GM12878 (cell line): ENCODE data around the gene GNA14. TPM values are rescaled to one million over a fixed set of nuclear protein-coding genes. Genes with fewer than 3 reads are reported as not detected.

Experiments used
- ATAC-seq: fragments of 200-7000 bp; cut with Tn5 transposase; 3 replicates; pipeline ENCODE4 v1.9.1; 2020; ENCODE audit warnings: mild to moderate bottlenecking, moderate library complexity
- BruUV-seq: library from RNA; stranded (reverse); fragments of 400-500 nt; replicated peaks from 2 replicates; lab custom pipeline; 2021; lab: Mats Ljungman, UMichigan
- CTCF ChIA-PET: fragments of 300-600 bp; sonication (Branson Sonifier 250); formaldehyde crosslinking; extraction: SDS; loops from one replicate; lab custom pipeline; 2021; ENCODE audit warnings: inconsistent platforms; lab: Yijun Ruan, JAX
- POLR2A ChIA-PET: fragments of 350-600 bp; formaldehyde crosslinking; extraction: SDS; loops from one replicate; lab custom pipeline; 2021; ENCODE audit warnings: inconsistent platforms; lab: Charles Lee
- RAD21 ChIA-PET: fragments of 300-600 bp; sonication (Branson Sonifier 250); formaldehyde crosslinking; loops from one replicate; lab custom pipeline; 2023; ENCODE audit warnings: antibody characterized with exemption; ENCODE audit not compliant: unreplicated experiment; lab: Charles Lee
- SMC1A ChIA-PET: fragments of 300-600 bp; sonication (Branson Sonifier 250); formaldehyde crosslinking; loops from one replicate; lab custom pipeline; 2023; ENCODE audit not compliant: unreplicated experiment, uncharacterized antibody; lab: Charles Lee
- DNase-seq: peaks from one replicate; pipeline ENCODE4 v3.0.0-alpha.2; 2011; ENCODE audit warnings: low read depth, low spot score
- FAIRE-seq: peaks from 3 replicates; lab custom pipeline; 2011; peaks lifted over from hg19 to GRCh38; lab: Jason Lieb, UNC
- H2AFZ ChIP-seq: 2 replicates; pipeline ENCODE4 v1.6.0; 2011; ENCODE audit warnings: low read depth, low read length, control low read depth; ENCODE audit not compliant: control insufficient read depth
- H3K27ac ChIP-seq: 2 replicates; pipeline ENCODE4 v1.5.1; 2011; ENCODE audit warnings: control low read depth; ENCODE audit not compliant: control insufficient read depth, insufficient read depth
- H3K27me3 ChIP-seq, 2 experiments: replicated peaks in 1 of 2; 2 replicates each; pipeline versions ENCODE4 v1.6.0 to v1.6.1; 2011; ENCODE audit warnings: low read length in 1 of 2; ENCODE audit not compliant: control insufficient read depth in 2 of 2, insufficient read depth in 2 of 2
- H3K36me3 ChIP-seq, 2 experiments: 2 replicates each; pipeline ENCODE4 v1.5.1; 2011; ENCODE audit warnings: low read length in 1 of 2; ENCODE audit not compliant: control insufficient read depth in 2 of 2, insufficient read depth in 2 of 2
- H3K4me1 ChIP-seq: 2 replicates; pipeline ENCODE4 v1.6.1; 2011; ENCODE audit warnings: mild to moderate bottlenecking, low read length, moderate library complexity, mixed read lengths; ENCODE audit not compliant: control insufficient read depth, insufficient read depth
- H3K4me2 ChIP-seq: 2 replicates; pipeline ENCODE4 v1.6.0; 2011; ENCODE audit warnings: control low read depth; ENCODE audit not compliant: control insufficient read depth, insufficient read depth
- H3K4me3 ChIP-seq: fragments of 200-600 bp; sonication (generic); 2 replicates; pipeline ENCODE4 v1.5.1; 2016
- H3K79me2 ChIP-seq: 2 replicates; pipeline ENCODE4 v1.6.0; 2011; ENCODE audit warnings: low read length; ENCODE audit not compliant: control insufficient read depth, insufficient read depth
- H3K9ac ChIP-seq: 2 replicates; pipeline ENCODE4 v1.8.0; 2011; ENCODE audit warnings: low read length, control low read depth, mixed read lengths; ENCODE audit not compliant: control insufficient read depth, insufficient read depth
- H3K9me3 ChIP-seq: replicated peaks from 3 replicates; pipeline ENCODE4 v1.5.1; 2011; ENCODE audit warnings: mild to moderate bottlenecking, low read length; ENCODE audit not compliant: control insufficient read depth, insufficient read depth
- H4K20me1 ChIP-seq: 2 replicates; pipeline ENCODE4 v1.6.0; 2011; ENCODE audit not compliant: control insufficient read depth, insufficient read depth
- BHLHE40 ChIP-seq, 2 experiments: fragments of 450-650 bp in 1 of 2; IDR thresholded peaks; 2 replicates each; pipeline ENCODE4 v1.6.1; 2011 to 2017; ENCODE audit warnings: low read depth in 2 of 2, borderline replicate concordance in 1 of 2, improper control_type of control experiment in 1 of 2, low read length in 1 of 2, mild to moderate bottlenecking in 1 of 2
- CBFB ChIP-seq: IDR thresholded peaks from 2 replicates; pipeline ENCODE4 v1.6.1; 2016; ENCODE audit warnings: antibody characterized with exemption, low read depth
- GATAD2B ChIP-seq: fragments of 450-650 bp; conservative IDR thresholded peaks from 2 replicates; pipeline ENCODE4 v1.6.1; 2017; ENCODE audit warnings: low read depth, mild to moderate bottlenecking, moderate library complexity
- HDAC2 ChIP-seq: fragments of 200-600 bp; sonication (generic); IDR thresholded peaks from 2 replicates; pipeline ENCODE4 v1.6.1; 2017
- POLR2AphosphoS2 ChIP-seq: IDR thresholded peaks from 2 replicates; pipeline ENCODE4 v1.6.1; 2011; ENCODE audit warnings: low read depth, mild to moderate bottlenecking, low read length, improper control_type of control experiment, moderate library complexity
- SMAD5 ChIP-seq: IDR thresholded peaks from 2 replicates; pipeline ENCODE4 v1.6.1; 2016; ENCODE audit warnings: antibody characterized with exemption, low read depth
- TBL1XR1 ChIP-seq: IDR thresholded peaks from 2 replicates; pipeline ENCODE4 v1.6.1; 2012; ENCODE audit warnings: low read depth, low read length, improper control_type of control experiment
- TCF3 ChIP-seq: IDR thresholded peaks from 2 replicates; pipeline ENCODE4 v1.6.1; 2012; ENCODE audit warnings: low read depth, mild to moderate bottlenecking, low read length, borderline replicate concordance; ENCODE audit not compliant: insufficient read depth
- ZNF274 ChIP-seq: IDR thresholded peaks from one replicate; pipeline ENCODE4 v1.8.0; 2011; ENCODE audit not compliant: insufficient read length, insufficient read depth
- ZZZ3 ChIP-seq: IDR thresholded peaks from 2 replicates; pipeline ENCODE4 v1.6.1; 2011; ENCODE audit warnings: low read depth; ENCODE audit not compliant: control insufficient read depth, insufficient read length
- WGBS: methylation state at CpG from one replicate; pipeline ENCODE4 v1.1.6; 2016; ENCODE audit warnings: low lambda C conversion rate; ENCODE audit not compliant: insufficient replicate concordance, insufficient coverage; ENCODE audit errors: missing lambda C conversion rate; 5-methylcytosine and 5-hydroxymethylcytosine counted together
- in situ Hi-C: fragments of 300-500 bp; cut with MboI; formaldehyde crosslinking; loops from 9 replicates; pipeline ENCODE4 v1.14.3; 2018; ENCODE audit warnings: mixed read lengths
- intact Hi-C: fragments of 100-400 bp; cut with micrococcal nuclease; formaldehyde crosslinking; loops from one replicate; pipeline ENCODE4 v1.14.2; 2022; ENCODE audit not compliant: unreplicated experiment
- polyA plus RNA-seq, 11 experiments: library from polyadenylated mRNA; depleted of rRNA in 4 of 11; unstranded in 6 of 11; stranded (reverse) in 5 of 11; fragments of >200 nt; fragmentation: Nextera tagmentation in 4 of 11; fragmentation: Illumina TruSeq in 1 of 11; extraction: Ambion mirVana in 4 of 11; extraction: Trizol in 1 of 11; gene quantifications; 1 replicate in 1 of 11; 2 replicates in 10 of 11; pipeline versions ENCODE4 v1.2.1 to v1.2.3, GENCODE V29; 2011 to 2016; ENCODE audit warnings: inconsistent platforms in 2 of 11, missing spikeins in 2 of 11, low read depth in 1 of 11
- total RNA-seq, 4 experiments: library from RNA; depleted of rRNA in 3 of 4; stranded (reverse); fragments of >200 nt in 3 of 4; fragmentation: Illumina TruSeq in 1 of 4; extraction: Trizol in 1 of 4; gene quantifications; 2 replicates each; pipeline versions ENCODE4 v1.2.1 to v1.2.3, GENCODE V29; 2013 to 2021
- TF ChIP-seq, protein P1 (sequence below): fragments of 450-650 bp; IDR thresholded peaks from 2 replicates; pipeline ENCODE4 v1.6.1; 2014; ENCODE audit warnings: mild to moderate bottlenecking
- TF ChIP-seq, protein P2 (sequence below): IDR thresholded peaks from 2 replicates; pipeline ENCODE4 v1.6.1; 2012; ENCODE audit warnings: low read depth, low read length, improper control_type of control experiment
- TF ChIP-seq, protein P3 (sequence below): IDR thresholded peaks from 2 replicates; pipeline ENCODE4 v1.6.1; 2011; ENCODE audit warnings: mild to moderate bottlenecking, low read depth, low read length, moderate library complexity; ENCODE audit not compliant: insufficient replicate concordance

GNA14 gene
- total and polyA plus RNA-seq, 10 of the 15 experiments (the other 5 are each of a cell fraction or from before 2014, with no cell fraction given): 0.17 TPM; not detected in 9

DNA sequence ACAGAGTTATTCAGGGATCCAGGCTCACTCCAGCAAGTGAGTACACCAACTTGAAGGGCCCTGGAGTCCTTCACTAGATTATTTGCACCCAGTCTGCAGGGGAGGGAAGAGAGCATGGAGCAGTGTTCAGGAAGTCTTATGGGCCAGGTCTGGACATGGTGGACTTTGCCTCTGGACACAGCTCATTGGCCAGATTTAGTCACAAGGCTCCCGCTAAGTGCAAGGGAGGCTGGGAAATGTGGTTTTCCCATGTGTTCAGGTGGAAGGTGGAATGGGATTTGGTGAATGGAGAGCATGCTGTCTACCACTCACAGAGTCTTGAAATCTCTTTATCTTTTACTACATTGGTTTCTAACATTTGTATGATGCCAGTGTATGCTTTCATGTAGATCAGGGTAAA lies 200.5 kb downstream of the GNA14 start:
- intact Hi-C loops: no loop called here
- no peak overlapping the region for H3K9ac ChIP-seq
- TF ChIP-seq CBFB: no peak
- TF ChIP-seq, all 136 proteins: peak for 0
- ChIA-PET CTCF (interaction anchor here (7.8 kb wide), 1 partner anchor 8 kb away, joined by 76 read pairs; no protein-coding TSS in a partner anchor), SMC1A (interaction anchor here (0.5 to 1.4 kb wide), 3 partner anchors 14 to 1023 kb away, joined by 3 read pairs; no protein-coding TSS in a partner anchor), RAD21 (no interaction called here), POLR2A (no interaction called here)
- WGBS: 84% methylated on average over 1 of the region's 1 CpG
- no peak for DNase-seq
- in situ Hi-C loops: no loop called here
- ATAC-seq: no peak
- Histone ChIP-seq H3K4me1 (no peaks in the 10 kb centered on the region), H4K20me1 (no peaks in the 10 kb centered on the region), H3K36me3 (no peaks in the 10 kb centered on the region), H3K4me2 (no peak overlapping the region), H3K27ac (no peak overlapping the region), H3K4me3 (no peak overlapping the region), H2AFZ (no peak overlapping the region), H3K9me3 (no peaks in the 10 kb centered on the region), H3K79me2 (no peaks in the 10 kb centered on the region), H3K27me3 (no peaks in the 10 kb centered on the region; a peak in 1 of 4 replicates)
- FAIRE-seq: no peak
- BruUV-seq: no TSS peak

DNA sequence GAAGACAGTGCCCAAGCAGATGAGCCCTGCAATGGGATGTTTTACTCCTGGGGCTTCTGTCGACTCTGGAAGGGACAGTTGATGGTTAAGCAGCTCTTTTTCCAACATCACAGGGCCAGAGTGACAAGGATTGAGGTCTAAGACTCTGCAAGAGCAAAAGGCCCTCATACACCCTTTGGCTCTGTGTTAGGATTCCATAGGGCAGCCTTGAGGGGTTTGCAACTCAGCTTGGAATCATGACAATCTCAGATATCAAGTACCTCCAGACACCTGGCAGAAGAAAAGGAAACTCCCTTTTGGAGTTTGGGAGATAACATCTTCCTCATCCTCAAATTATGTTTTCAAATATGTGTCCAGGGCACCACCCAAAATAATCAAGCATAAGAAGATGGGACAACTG lies 205.7 kb downstream of the GNA14 start:
- Histone ChIP-seq H3K36me3 (no peaks in the 10 kb centered on the region), H3K79me2 (no peaks in the 10 kb centered on the region), H3K4me1 (no peaks in the 10 kb centered on the region), H3K9ac (no peak overlapping the region), H3K4me3 (no peak overlapping the region), H3K27me3 (no peaks in the 10 kb centered on the region), H3K4me2 (no peak overlapping the region), H3K9me3 (no peaks in the 10 kb centered on the region), H4K20me1 (no peaks in the 10 kb centered on the region), H2AFZ (no peak overlapping the region), H3K27ac (no peak overlapping the region)
- intact Hi-C loops: no loop called here
- WGBS: 0% methylated on average over 1 of the region's 1 CpG
- POLR2A ChIA-PET: no interaction called here
- in situ Hi-C loops: no loop called here
- RAD21 ChIA-PET: interaction anchor here (1.2 kb wide), 1 partner anchor 9 kb away, joined by 4 read pairs; no protein-coding TSS in a partner anchor
- no TSS peak for BruUV-seq
- DNase-seq (no peak), FAIRE-seq (no peak), ATAC-seq (no peak)
- CTCF ChIA-PET: interaction anchor here (0.7 to 7.8 kb wide), 4 partner anchors 9 to 679 kb away, joined by 3 to 76 read pairs (median 12); no protein-coding TSS in a partner anchor
- SMC1A ChIA-PET: interaction anchor here (0.6 to 2.4 kb wide), 5 partner anchors 10 to 275 kb away, joined by 3 to 8 read pairs (median 3); no protein-coding TSS in a partner anchor
- no peak for TF ChIP-seq SMAD5
- TF ChIP-seq ZZZ3: no peak
- TF ChIP-seq, protein P1, sequence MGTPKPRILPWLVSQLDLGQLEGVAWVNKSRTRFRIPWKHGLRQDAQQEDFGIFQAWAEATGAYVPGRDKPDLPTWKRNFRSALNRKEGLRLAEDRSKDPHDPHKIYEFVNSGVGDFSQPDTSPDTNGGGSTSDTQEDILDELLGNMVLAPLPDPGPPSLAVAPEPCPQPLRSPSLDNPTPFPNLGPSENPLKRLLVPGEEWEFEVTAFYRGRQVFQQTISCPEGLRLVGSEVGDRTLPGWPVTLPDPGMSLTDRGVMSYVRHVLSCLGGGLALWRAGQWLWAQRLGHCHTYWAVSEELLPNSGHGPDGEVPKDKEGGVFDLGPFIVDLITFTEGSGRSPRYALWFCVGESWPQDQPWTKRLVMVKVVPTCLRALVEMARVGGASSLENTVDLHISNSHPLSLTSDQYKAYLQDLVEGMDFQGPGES: no peak
- TF ChIP-seq, protein P2, sequence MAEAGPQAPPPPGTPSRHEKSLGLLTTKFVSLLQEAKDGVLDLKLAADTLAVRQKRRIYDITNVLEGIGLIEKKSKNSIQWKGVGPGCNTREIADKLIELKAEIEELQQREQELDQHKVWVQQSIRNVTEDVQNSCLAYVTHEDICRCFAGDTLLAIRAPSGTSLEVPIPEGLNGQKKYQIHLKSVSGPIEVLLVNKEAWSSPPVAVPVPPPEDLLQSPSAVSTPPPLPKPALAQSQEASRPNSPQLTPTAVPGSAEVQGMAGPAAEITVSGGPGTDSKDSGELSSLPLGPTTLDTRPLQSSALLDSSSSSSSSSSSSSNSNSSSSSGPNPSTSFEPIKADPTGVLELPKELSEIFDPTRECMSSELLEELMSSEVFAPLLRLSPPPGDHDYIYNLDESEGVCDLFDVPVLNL: no peak
- TF ChIP-seq BHLHE40 (IDR thresholded peaks at IDR 0.05; ENCODE audit: borderline replicate concordance in 1 of 2, low read depth in 2 of 2, low read length in 1 of 2): no peak
- TF ChIP-seq GATAD2B: no peak
- no peak for TF ChIP-seq ZNF274
- TF ChIP-seq, protein P3, sequence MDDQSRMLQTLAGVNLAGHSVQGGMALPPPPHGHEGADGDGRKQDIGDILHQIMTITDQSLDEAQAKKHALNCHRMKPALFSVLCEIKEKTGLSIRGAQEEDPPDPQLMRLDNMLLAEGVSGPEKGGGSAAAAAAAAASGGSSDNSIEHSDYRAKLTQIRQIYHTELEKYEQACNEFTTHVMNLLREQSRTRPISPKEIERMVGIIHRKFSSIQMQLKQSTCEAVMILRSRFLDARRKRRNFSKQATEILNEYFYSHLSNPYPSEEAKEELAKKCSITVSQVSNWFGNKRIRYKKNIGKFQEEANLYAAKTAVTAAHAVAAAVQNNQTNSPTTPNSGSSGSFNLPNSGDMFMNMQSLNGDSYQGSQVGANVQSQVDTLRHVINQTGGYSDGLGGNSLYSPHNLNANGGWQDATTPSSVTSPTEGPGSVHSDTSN: no peak
- no peak for TF ChIP-seq TCF3
- no peak for TF ChIP-seq POLR2AphosphoS2
- TF ChIP-seq TBL1XR1: no peak
- no peak for TF ChIP-seq HDAC2
